Measurements from ENCODE around the gene POLR3GL. TPM values are rescaled to one million over a fixed set of nuclear protein-coding genes. Genes with fewer than 3 reads are reported as not detected.

POLR3GL gene
- polyA plus RNA-seq, 1 donor from 2014 or later: 38.6 TPM

DNA sequence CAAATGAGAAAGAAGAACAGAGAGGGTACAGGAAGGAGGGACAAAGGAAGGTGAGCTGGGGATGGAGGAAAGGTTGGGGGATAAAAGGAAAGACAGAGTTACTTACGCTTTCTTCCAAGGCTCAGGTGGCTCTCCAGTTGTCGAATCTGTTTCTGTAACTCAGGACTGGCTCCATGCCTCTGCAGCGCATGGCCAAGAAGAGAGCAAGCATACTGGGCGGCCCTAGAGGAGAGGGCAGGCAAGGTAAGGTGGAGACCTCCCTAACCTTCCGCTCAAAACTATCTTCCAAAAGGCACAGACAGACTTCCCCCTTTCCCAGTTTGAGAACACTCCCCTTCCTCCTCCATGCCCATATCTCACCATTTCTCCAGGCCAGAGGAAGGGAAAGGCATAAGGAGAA lies 46.9 kb upstream of the POLR3GL start:
- TF ChIP-seq POLR2AphosphoS5 (IDR thresholded peaks at IDR 0.05) (no peak), EP300 (conservative IDR thresholded peaks at IDR 0.05; ENCODE audit: poor library complexity, severe bottlenecking) (no peak), RAD21 (conservative IDR thresholded peaks at IDR 0.05) (no peak), TAF1 (IDR thresholded peaks at IDR 0.05; ENCODE audit: low read depth) (no peak), EZH2 (IDR thresholded peaks at IDR 0.05; ENCODE audit: borderline replicate concordance, insufficient read depth, low read length, poor library complexity, severe bottlenecking) (no peak), MXI1 (conservative IDR thresholded peaks at IDR 0.05; ENCODE audit: poor library complexity, severe bottlenecking) (no peak), SMC3 (conservative IDR thresholded peaks at IDR 0.05; ENCODE audit: poor library complexity) (no peak)
- TF ChIP-seq, protein P1, sequence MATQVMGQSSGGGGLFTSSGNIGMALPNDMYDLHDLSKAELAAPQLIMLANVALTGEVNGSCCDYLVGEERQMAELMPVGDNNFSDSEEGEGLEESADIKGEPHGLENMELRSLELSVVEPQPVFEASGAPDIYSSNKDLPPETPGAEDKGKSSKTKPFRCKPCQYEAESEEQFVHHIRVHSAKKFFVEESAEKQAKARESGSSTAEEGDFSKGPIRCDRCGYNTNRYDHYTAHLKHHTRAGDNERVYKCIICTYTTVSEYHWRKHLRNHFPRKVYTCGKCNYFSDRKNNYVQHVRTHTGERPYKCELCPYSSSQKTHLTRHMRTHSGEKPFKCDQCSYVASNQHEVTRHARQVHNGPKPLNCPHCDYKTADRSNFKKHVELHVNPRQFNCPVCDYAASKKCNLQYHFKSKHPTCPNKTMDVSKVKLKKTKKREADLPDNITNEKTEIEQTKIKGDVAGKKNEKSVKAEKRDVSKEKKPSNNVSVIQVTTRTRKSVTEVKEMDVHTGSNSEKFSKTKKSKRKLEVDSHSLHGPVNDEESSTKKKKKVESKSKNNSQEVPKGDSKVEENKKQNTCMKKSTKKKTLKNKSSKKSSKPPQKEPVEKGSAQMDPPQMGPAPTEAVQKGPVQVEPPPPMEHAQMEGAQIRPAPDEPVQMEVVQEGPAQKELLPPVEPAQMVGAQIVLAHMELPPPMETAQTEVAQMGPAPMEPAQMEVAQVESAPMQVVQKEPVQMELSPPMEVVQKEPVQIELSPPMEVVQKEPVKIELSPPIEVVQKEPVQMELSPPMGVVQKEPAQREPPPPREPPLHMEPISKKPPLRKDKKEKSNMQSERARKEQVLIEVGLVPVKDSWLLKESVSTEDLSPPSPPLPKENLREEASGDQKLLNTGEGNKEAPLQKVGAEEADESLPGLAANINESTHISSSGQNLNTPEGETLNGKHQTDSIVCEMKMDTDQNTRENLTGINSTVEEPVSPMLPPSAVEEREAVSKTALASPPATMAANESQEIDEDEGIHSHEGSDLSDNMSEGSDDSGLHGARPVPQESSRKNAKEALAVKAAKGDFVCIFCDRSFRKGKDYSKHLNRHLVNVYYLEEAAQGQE (IDR thresholded peaks at IDR 0.05; ENCODE audit: borderline replicate concordance): no peak
- TF ChIP-seq, protein P2, sequence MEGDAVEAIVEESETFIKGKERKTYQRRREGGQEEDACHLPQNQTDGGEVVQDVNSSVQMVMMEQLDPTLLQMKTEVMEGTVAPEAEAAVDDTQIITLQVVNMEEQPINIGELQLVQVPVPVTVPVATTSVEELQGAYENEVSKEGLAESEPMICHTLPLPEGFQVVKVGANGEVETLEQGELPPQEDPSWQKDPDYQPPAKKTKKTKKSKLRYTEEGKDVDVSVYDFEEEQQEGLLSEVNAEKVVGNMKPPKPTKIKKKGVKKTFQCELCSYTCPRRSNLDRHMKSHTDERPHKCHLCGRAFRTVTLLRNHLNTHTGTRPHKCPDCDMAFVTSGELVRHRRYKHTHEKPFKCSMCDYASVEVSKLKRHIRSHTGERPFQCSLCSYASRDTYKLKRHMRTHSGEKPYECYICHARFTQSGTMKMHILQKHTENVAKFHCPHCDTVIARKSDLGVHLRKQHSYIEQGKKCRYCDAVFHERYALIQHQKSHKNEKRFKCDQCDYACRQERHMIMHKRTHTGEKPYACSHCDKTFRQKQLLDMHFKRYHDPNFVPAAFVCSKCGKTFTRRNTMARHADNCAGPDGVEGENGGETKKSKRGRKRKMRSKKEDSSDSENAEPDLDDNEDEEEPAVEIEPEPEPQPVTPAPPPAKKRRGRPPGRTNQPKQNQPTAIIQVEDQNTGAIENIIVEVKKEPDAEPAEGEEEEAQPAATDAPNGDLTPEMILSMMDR (IDR thresholded peaks at IDR 0.05; ENCODE audit: poor library complexity, severe bottlenecking): no peak
- no peaks in the 10 kb centered on the region for H3F3A ChIP-seq (ENCODE audit: insufficient read depth, low read length, poor library complexity, severe bottlenecking)
- peak overlapping the region; percentile 87 for H3K4me2 ChIP-seq (ENCODE audit: low read length)
- H3K4me3 ChIP-seq (ENCODE audit: low read length): peak overlapping the region; percentile 79
- H3K79me2 ChIP-seq (replicated peaks; ENCODE audit: insufficient read depth, low read length): no peaks in the 10 kb centered on the region
- H3K27me3 ChIP-seq (ENCODE audit: insufficient read depth, low read depth, low read length): no peaks in the 10 kb centered on the region
- no peak overlapping the region for H3K27ac ChIP-seq (ENCODE audit: low read length)
- no peak overlapping the region for H2AFZ ChIP-seq (ENCODE audit: low read depth, low read length)
- no peaks in the 10 kb centered on the region for H4K20me1 ChIP-seq (ENCODE audit: insufficient read depth)
- no peaks in the 10 kb centered on the region for H3K36me3 ChIP-seq (ENCODE audit: insufficient read depth, low read length)
- peak overlapping the region; percentile 74 for H3K9ac ChIP-seq (ENCODE audit: low read length)
- H3K9me3 ChIP-seq (ENCODE audit: low read length): no peaks in the 10 kb centered on the region
- H3K9me2 ChIP-seq (ENCODE audit: insufficient read depth, low read length): no peaks in the 10 kb centered on the region

DNA sequence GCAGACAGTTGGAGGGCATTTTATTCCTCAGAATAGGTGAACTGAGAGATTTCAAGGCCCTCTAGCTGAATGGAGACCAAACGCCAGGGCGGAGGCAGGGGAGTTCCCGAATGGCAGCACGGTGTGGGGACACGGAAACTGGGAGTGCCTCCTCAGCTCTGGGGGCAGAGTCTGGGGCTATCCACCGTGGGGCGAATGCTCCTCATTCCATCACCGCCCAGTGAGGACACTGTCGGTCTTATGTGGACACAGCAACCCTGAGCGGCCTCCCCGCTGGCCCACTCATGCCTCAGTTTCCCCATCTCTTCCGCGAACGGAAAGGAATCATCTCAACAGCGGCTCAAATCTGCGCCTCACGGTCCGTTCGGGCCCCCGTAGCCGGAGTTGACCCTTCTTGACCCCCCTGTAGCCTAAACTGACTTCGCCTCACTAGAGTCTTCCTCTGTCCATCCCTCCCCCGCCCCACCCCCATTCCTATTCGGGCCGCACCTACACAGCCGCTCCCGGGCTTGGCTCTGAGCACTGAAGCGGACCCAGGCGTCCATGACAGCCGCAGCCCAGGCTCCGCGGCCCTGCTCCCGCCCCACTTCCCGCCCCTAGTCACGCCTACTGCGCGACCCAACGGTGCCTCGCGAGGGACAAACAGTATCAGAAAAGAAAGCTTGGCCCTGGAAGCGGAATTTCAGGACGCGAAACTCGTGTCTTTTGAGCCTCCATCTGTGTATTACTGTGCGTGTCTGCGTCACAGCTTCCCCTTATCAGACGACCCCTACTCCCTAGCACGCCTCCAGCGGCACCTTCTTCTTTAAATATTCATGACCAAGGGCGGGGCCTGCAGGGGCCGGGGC lies 46.1 kb upstream of the POLR3GL start, which contains the start of gene PEX11B:
PEX11B (minus strand) TSS at position 574 of the 848 bp plus-strand sequence; CDS start at position 545, 29 bp downstream.
- TF ChIP-seq, protein P1 (IDR thresholded peaks at IDR 0.05; ENCODE audit: borderline replicate concordance): no peak
- TF ChIP-seq SMC3 (conservative IDR thresholded peaks at IDR 0.05; ENCODE audit: poor library complexity) (no peak), POLR2AphosphoS5 (IDR thresholded peaks at IDR 0.05) (peak; percentile 66), MXI1 (conservative IDR thresholded peaks at IDR 0.05; ENCODE audit: poor library complexity, severe bottlenecking) (peak; percentile 89), EZH2 (IDR thresholded peaks at IDR 0.05; ENCODE audit: borderline replicate concordance, insufficient read depth, low read length, poor library complexity, severe bottlenecking) (no peak), TAF1 (IDR thresholded peaks at IDR 0.05; ENCODE audit: low read depth) (no peak), RAD21 (conservative IDR thresholded peaks at IDR 0.05) (no peak), EP300 (conservative IDR thresholded peaks at IDR 0.05; ENCODE audit: poor library complexity, severe bottlenecking) (no peak)
- TF ChIP-seq, protein P2 (IDR thresholded peaks at IDR 0.05; ENCODE audit: poor library complexity, severe bottlenecking): no peak
- no peaks in the 10 kb centered on the region for H3K9me3 ChIP-seq (ENCODE audit: low read length)
- peak within 1 kb of the TSS; percentile 71 for H2AFZ ChIP-seq (ENCODE audit: low read depth, low read length)
- H3K9ac ChIP-seq (ENCODE audit: low read length): peak within 1 kb of the TSS; percentile 74
- H3K79me2 ChIP-seq (replicated peaks; ENCODE audit: insufficient read depth, low read length): no peaks in the 10 kb centered on the region
- H3F3A ChIP-seq (ENCODE audit: insufficient read depth, low read length, poor library complexity, severe bottlenecking): no peaks in the 10 kb centered on the region
- peak within 1 kb of the TSS; percentile 87 for H3K4me2 ChIP-seq (ENCODE audit: low read length)
- H4K20me1 ChIP-seq (ENCODE audit: insufficient read depth): no peaks in the 10 kb centered on the region
- H3K27me3 ChIP-seq (ENCODE audit: insufficient read depth, low read depth, low read length): no peaks in the 10 kb centered on the region
- H3K9me2 ChIP-seq (ENCODE audit: insufficient read depth, low read length): no peaks in the 10 kb centered on the region
- peak within 1 kb of the TSS; percentile 79 for H3K4me3 ChIP-seq (ENCODE audit: low read length)
- peak within 1 kb of the TSS; percentile 73 for H3K27ac ChIP-seq (ENCODE audit: low read length)
- H3K36me3 ChIP-seq (ENCODE audit: insufficient read depth, low read length): no peaks in the 10 kb centered on the region
